ENCODE data around the gene CPM. TPM values are rescaled to one million over a fixed set of nuclear protein-coding genes. Genes with fewer than 3 reads are reported as not detected.

CPM gene
- total RNA-seq, 2 experiments from 2014 or later = 3.0 to 5.8 TPM

GRCh38 chr12:68971404-68971803 is 38.4 kb upstream of the CPM start:
- POLR2A ChIA-PET = interaction anchor here (0.7 kb wide), 1 partner anchor 13 kb away, joined by 3 read pairs; no protein-coding TSS in a partner anchor
- intact Hi-C loops (cut with micrococcal nuclease) = no loop called here
- TF ChIP-seq, protein P1, sequence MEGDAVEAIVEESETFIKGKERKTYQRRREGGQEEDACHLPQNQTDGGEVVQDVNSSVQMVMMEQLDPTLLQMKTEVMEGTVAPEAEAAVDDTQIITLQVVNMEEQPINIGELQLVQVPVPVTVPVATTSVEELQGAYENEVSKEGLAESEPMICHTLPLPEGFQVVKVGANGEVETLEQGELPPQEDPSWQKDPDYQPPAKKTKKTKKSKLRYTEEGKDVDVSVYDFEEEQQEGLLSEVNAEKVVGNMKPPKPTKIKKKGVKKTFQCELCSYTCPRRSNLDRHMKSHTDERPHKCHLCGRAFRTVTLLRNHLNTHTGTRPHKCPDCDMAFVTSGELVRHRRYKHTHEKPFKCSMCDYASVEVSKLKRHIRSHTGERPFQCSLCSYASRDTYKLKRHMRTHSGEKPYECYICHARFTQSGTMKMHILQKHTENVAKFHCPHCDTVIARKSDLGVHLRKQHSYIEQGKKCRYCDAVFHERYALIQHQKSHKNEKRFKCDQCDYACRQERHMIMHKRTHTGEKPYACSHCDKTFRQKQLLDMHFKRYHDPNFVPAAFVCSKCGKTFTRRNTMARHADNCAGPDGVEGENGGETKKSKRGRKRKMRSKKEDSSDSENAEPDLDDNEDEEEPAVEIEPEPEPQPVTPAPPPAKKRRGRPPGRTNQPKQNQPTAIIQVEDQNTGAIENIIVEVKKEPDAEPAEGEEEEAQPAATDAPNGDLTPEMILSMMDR (IDR thresholded peaks at IDR 0.05) = no peak
- CTCF ChIA-PET = no interaction called here
- Mint-ChIP-seq H3K27ac (no peak overlapping the region), H3K4me3 (no peak overlapping the region), H3K4me1 (ENCODE audit: low read depth) (peaks cover 3% of the 10 kb centered on the region), H3K9me3 (no peaks in the 10 kb centered on the region), H3K27me3 (no peaks in the 10 kb centered on the region), H3K36me3 (ENCODE audit: low read depth) (no peaks in the 10 kb centered on the region)
- no peak for ATAC-seq
- DNase-seq = no peak

DNA sequence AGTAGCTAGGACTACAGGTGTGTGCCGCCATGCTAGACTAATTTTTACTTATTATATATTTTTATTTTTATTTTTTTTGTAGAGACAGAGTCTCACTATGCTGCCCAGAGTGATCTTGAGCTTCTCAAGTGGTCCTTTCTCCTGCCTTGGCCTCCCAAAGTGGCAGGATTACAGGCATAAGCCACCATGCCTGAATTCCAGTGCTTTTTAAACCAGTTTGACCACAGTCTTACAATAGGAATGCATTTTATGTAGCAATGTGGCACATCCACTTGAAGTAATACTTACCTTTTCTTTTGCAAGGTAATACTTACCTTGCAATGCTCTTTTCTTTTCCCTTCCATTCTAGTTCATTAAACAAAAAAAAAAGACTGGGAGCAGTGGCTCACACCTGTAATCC is 38.0 kb upstream of the CPM start:
- H3K27me3 Mint-ChIP-seq = no peaks in the 10 kb centered on the region
- H3K4me3 Mint-ChIP-seq = no peak overlapping the region
- CTCF ChIA-PET = interaction anchor here (1.8 kb wide), 1 partner anchor 12 kb away, joined by 4 read pairs; no protein-coding TSS in a partner anchor
- peaks cover 3% of the 10 kb centered on the region for H3K4me1 Mint-ChIP-seq (ENCODE audit: low read depth)
- no peaks in the 10 kb centered on the region for H3K36me3 Mint-ChIP-seq (ENCODE audit: low read depth)
- TF ChIP-seq, protein P1 (IDR thresholded peaks at IDR 0.05) = no peak
- H3K27ac Mint-ChIP-seq = no peak overlapping the region
- POLR2A ChIA-PET = interaction anchor here (0.7 kb wide), 1 partner anchor 13 kb away, joined by 3 read pairs; no protein-coding TSS in a partner anchor
- DNase-seq (no peak), ATAC-seq (no peak)
- no peaks in the 10 kb centered on the region for H3K9me3 Mint-ChIP-seq
- intact Hi-C loops (cut with micrococcal nuclease) = no loop called here

- Mint-ChIP-seq H3K4me1 (ENCODE audit: low read depth) (peaks cover 3% of the 10 kb centered on the region), H3K27ac (no peak overlapping the region), H3K27me3 (no peaks in the 10 kb centered on the region), H3K9me3 (peaks cover under 1% of the 10 kb centered on the region), H3K4me3 (no peak overlapping the region), H3K36me3 (ENCODE audit: low read depth) (no peaks in the 10 kb centered on the region)
- TF ChIP-seq, protein P1 (IDR thresholded peaks at IDR 0.05) = no peak
- no peak for DNase-seq
- intact Hi-C loops (cut with micrococcal nuclease) = no loop called here
- no peak for ATAC-seq
- POLR2A ChIA-PET = no interaction called here
- CTCF ChIA-PET = interaction anchor here (1.8 kb wide), 1 partner anchor 12 kb away, joined by 4 read pairs; no protein-coding TSS in a partner anchor
Measured at GRCh38 chr12:68970306-68970705, 37.3 kb upstream of the CPM start.

GRCh38 chr12:68967046-68967445 is 34.1 kb upstream of the CPM start:
- intact Hi-C loops (cut with micrococcal nuclease) = no loop called here
- CTCF ChIA-PET = interaction anchor here (1.1 kb wide), 2 partner anchors 14 to 137 kb away, joined by 3 read pairs; no protein-coding TSS in a partner anchor
- Mint-ChIP-seq H3K9me3 (peaks cover 12% of the 10 kb centered on the region), H3K27me3 (no peaks in the 10 kb centered on the region), H3K4me3 (no peak overlapping the region), H3K36me3 (ENCODE audit: low read depth) (peaks cover 8% of the 10 kb centered on the region), H3K27ac (no peak overlapping the region), H3K4me1 (ENCODE audit: low read depth) (peaks cover 23% of the 10 kb centered on the region)
- TF ChIP-seq, protein P1 (IDR thresholded peaks at IDR 0.05) = no peak
- POLR2A ChIA-PET = no interaction called here
- ATAC-seq (no peak), DNase-seq (no peak)

DNA sequence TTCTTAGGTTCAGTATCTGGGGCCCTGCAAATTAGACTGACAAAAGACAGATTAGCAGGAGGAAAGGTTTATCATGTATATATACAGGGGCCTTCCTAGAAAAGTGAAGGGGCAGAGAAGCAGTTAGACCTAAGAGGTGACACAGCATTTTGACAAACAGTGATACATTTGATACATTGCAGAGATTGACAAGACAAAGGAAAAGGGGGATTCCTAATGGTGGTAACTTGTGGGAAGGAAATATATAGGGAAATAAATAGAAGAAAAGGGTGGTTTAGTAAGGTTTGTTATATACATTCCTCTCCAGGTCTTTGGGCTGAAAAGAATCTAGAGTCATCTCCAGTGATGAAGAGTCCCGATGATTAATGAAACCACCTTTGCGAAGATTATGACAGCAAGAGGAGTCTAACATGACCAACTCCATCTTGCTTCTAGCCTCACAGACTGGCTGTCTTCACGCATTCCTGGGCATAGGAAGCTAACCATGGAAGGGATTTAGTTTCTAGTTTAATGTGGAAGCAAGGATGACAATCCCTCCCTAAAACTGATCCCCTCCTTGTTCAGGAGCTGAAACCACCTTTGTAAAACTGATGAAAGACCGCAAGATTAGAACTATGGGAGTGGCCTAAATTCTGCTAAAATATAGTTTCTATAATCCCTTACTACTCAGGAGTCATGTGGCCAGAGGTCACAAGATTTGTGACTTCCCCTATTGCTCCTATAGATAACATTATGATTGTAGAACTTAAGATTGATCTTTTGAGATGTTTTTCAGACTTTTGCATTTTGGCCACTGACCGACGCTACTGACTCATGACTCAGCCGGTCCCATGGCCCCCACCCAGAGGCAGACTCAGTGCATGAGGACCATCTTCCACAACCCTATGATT is 31.1 kb upstream of the CPM start:
- ChIA-PET CTCF (no interaction called here), POLR2A (interaction anchor here (0.6 kb wide), 1 partner anchor 206 kb away, joined by 3 read pairs; no protein-coding TSS in a partner anchor)
- Mint-ChIP-seq H3K27me3 (no peaks in the 10 kb centered on the region), H3K4me3 (no peak overlapping the region), H3K27ac (peak overlapping the region; percentile 82), H3K4me1 (ENCODE audit: low read depth) (peaks cover 39% of the 10 kb centered on the region), H3K9me3 (peaks cover 16% of the 10 kb centered on the region), H3K36me3 (ENCODE audit: low read depth) (peaks cover 10% of the 10 kb centered on the region)
- intact Hi-C loops (cut with micrococcal nuclease) = no loop called here
- DNase-seq = no peak
- TF ChIP-seq, protein P1 (IDR thresholded peaks at IDR 0.05) = no peak
- ATAC-seq = peak; percentile 50

All from activated CD8-positive, alpha-beta T cell treated with anti-CD3 and anti-CD28 coated beads for 36 hours (primary cell).